Testis (tissue), 2 donors: ENCODE results near the gene RENBP.

ENCODE experiments used
- POLR2A ChIP-seq: fragments of 450-650 bp; IDR thresholded peaks from one replicate; pipeline ENCODE4 v1.6.1; 2017; ENCODE audit warnings: antibody characterized with exemption, mild to moderate bottlenecking, moderate library complexity
- TF ChIP-seq, protein P1 (sequence below), 3 experiments: fragments of 450-650 bp in 2 of 3; fragments of 200-600 bp in 1 of 3; sonication (generic) in 1 of 3; IDR thresholded peaks; one replicate each; pipeline ENCODE4 v1.5.1; 2016 to 2019; ENCODE audit warnings: antibody characterized with exemption in 3 of 3, mild to moderate bottlenecking in 2 of 3, moderate library complexity in 1 of 3

DNA sequence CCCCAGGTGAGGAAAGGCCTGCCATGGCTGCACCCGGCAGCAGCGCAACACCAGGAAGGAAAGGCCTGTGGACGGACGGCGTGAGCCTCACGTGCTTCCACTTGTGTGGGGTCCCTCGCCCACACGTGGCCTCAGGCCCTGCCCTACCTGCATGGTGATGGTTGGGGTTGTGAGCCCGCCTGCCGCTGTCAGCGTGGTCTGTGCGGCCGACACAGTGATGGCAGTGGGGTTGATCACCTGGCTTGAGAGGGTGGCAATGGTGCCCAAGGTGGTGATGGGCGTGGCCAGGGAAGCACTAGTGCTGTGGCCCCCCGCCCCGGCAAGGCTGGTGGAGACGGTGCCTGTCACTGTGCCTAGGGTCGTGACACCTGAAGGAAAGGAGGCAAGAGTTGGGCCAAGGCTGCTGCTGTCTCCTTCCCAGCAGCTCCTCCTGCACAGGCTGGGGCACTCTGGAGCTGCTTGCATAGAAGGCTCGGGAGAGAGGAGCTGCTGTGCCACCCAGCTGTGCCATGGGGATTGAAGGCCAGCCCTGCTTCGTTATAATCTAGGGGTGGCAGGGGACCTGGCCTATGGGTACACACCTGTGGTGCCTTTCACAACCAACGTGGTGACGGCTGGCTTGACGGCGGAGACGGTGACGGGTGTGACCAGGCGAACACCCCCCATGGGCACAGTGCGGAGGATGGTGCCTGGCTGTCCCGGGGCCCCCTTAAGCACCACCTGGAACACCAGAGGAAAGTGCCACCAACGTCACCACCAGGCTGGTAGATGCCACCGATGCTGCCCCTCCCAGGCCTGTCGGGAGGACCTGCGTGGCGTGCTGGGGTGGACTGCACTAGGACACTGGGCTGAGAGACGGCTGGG, 11.8 kb upstream of the RENBP start:
- TF ChIP-seq, protein P1, sequence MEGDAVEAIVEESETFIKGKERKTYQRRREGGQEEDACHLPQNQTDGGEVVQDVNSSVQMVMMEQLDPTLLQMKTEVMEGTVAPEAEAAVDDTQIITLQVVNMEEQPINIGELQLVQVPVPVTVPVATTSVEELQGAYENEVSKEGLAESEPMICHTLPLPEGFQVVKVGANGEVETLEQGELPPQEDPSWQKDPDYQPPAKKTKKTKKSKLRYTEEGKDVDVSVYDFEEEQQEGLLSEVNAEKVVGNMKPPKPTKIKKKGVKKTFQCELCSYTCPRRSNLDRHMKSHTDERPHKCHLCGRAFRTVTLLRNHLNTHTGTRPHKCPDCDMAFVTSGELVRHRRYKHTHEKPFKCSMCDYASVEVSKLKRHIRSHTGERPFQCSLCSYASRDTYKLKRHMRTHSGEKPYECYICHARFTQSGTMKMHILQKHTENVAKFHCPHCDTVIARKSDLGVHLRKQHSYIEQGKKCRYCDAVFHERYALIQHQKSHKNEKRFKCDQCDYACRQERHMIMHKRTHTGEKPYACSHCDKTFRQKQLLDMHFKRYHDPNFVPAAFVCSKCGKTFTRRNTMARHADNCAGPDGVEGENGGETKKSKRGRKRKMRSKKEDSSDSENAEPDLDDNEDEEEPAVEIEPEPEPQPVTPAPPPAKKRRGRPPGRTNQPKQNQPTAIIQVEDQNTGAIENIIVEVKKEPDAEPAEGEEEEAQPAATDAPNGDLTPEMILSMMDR (IDR thresholded peaks at IDR 0.05): no peak
- no peak for TF ChIP-seq POLR2A
